ENCODE data around the gene DYNC1H1. TPM values are rescaled to one million over a fixed set of nuclear protein-coding genes. Genes with fewer than 3 reads are reported as not detected.
"Not testable (repeated sequence)": the region's sequence is repeated elsewhere in the genome, so short reads cannot be mapped to it uniquely, and the experiment has no call there.

The DYNC1H1 gene
- total RNA-seq, 1 experiment from 2014 or later: 155 TPM

GRCh38 chr14:101980251-101980650, 15.9 kb downstream of the DYNC1H1 start:
- DNase-seq (ENCODE audit: low read depth): no peak
- in situ Hi-C loops (cut with HindIII; ENCODE audit: low pct_unique_long_range_greater_than_20kb, low sequenced_read_pairs): no loop called here

- in situ Hi-C loops (cut with HindIII; ENCODE audit: low pct_unique_long_range_greater_than_20kb, low sequenced_read_pairs): no loop called here
- DNase-seq (ENCODE audit: low read depth): peak; percentile 59
Measured at GRCh38 chr14:101980700-101981099, 16.3 kb downstream of the DYNC1H1 start.

DNA sequence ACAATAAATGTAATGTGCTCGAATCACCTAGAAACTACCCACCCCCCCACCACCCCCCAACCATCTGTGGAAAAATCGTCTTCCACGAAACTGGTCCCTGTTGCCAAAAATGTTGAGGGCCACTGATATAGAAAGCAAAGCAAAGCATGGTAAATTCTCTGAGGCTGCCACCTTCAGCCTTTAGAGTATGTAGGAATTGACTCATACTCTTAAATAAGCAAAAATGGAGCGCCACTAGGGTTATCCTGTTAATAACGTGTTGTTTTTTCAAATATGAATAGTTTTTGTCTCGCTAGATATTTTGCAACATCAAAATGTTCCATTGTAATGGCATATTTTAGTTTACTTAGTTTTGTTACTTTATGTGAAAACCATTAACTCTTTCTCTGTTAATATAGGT, 18.2 kb downstream of the DYNC1H1 start:
- in situ Hi-C loops (cut with HindIII; ENCODE audit: low pct_unique_long_range_greater_than_20kb, low sequenced_read_pairs): no loop called here
- DNase-seq (ENCODE audit: low read depth): no peak

GRCh38 chr14:101984831-101985230, 20.5 kb downstream of the DYNC1H1 start:
- in situ Hi-C loops (cut with HindIII; ENCODE audit: low pct_unique_long_range_greater_than_20kb, low sequenced_read_pairs); DNase-seq (ENCODE audit: low read depth): not testable (repeated sequence)

- no peak for DNase-seq (ENCODE audit: low read depth)
- in situ Hi-C loops (cut with HindIII; ENCODE audit: low pct_unique_long_range_greater_than_20kb, low sequenced_read_pairs): no loop called here
Measured at GRCh38 chr14:101985957-101986356, 21.6 kb downstream of the DYNC1H1 start.

DNA sequence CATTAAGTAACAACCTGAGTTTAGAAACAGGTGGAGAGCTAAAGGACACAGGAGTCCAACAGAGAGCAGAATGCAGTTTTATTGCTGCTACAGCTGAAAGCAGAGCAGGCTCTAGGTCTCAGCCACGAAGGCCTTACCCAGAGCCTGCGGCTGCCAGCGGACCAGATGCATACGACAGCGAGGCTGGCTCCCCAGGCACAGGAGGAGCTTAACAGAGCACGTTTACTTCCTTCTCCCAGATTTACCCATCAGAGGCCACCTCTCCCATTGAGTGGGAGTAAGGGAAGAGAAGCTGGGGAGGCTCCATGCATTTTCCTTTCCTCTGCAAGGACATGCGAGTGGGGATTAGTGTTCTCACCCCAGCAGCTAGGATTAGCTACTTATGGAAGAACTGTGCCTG, 22.6 kb downstream of the DYNC1H1 start:
- no peak for DNase-seq (ENCODE audit: low read depth)
- in situ Hi-C loops (cut with HindIII; ENCODE audit: low pct_unique_long_range_greater_than_20kb, low sequenced_read_pairs): no loop called here

DNA sequence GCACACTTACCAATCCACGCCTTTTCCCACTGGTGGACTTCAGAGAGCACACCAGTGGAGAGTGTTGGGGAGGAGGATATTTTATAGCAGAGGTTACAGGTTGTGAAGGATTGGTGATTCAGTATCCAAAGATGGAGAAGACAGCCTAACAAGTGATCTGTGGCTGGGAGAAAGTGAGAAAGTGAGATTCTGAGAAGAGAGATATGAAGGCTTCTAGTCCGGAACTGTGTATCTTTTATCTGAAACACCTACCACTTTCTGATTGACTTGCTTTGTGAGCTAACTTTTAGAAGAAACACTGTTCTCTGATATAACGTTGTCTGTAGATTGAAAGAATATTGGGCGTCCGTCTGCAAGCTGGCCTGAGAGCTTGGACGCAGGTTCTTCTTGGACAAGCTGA, 24.0 kb downstream of the DYNC1H1 start:
- in situ Hi-C loops (cut with HindIII; ENCODE audit: low pct_unique_long_range_greater_than_20kb, low sequenced_read_pairs): no loop called here

GRCh38 chr14:101991352-101991751, 27.0 kb downstream of the DYNC1H1 start:
- DNase-seq (ENCODE audit: low read depth): no peak
- in situ Hi-C loops (cut with HindIII; ENCODE audit: low pct_unique_long_range_greater_than_20kb, low sequenced_read_pairs): no loop called here

More for the DNA sequence above, 24.0 kb downstream of the DYNC1H1 start:
- no peak for DNase-seq (ENCODE audit: low read depth)

GRCh38 chr14:101992708-101993107, 28.3 kb downstream of the DYNC1H1 start:
- in situ Hi-C loops (cut with HindIII; ENCODE audit: low pct_unique_long_range_greater_than_20kb, low sequenced_read_pairs): no loop called here
- DNase-seq (ENCODE audit: low read depth): no peak

DNA sequence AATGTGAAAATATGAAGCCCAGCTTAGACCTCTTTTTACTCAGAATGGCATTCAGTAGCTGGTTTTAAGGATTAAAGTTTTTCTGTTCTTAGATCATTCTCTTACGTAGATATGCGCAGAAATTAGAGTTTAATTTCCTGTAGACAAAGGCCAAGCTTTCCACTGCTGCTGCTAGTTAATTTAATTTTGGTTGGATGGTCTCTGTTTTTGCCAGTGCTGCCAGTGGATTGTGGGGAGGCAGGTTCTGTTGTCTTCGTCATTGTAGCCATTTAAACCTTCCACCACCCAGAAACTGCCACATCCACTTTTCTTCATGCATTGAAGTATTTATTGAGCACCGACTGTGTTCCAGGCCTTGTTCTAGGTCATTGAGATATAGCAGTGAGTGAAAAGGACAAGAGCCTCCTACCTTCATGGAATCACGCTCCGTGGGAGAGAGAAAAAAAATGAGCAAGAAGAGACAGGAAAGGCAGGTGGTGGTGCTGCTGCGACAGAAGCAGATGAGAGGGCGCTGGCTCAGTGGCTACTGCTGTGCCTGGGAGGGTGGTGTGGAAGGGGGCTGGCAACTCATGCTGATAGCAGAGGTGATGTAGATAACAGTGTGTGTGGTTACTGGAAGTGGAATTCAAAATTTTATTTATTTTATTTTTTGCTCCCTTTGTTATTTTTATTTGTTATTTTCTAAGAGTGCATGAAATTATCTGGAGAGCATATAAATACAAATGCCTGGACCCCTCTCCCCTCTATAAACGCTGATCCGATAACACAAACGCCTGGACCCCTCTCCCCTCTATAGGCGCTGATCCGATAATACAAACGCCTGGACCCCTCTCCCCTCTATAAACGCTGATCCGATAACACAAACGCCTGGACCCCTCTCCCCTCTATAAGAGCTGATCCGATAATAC, 33.3 kb downstream of the DYNC1H1 start:
- in situ Hi-C loops (cut with HindIII; ENCODE audit: low pct_unique_long_range_greater_than_20kb, low sequenced_read_pairs): no loop called here
- DNase-seq (ENCODE audit: low read depth): no peak

DNA sequence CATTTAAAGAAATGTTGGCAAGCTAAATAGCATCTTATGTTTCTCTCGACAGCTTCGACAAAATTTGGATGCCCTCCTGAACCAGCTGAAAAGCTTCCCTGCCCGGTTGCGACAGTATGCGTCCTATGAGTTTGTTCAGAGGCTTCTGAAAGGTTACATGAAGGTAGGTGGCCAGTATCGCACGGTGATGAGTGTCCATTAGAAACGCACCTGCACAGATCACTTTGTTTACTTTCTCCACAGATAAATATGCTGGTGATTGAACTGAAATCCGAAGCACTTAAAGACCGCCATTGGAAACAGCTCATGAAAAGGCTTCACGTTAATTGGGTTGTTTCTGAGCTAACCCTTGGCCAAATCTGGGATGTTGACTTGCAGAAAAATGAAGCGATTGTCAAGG, 36.5 kb downstream of the DYNC1H1 start:
- in situ Hi-C loops (cut with HindIII; ENCODE audit: low pct_unique_long_range_greater_than_20kb, low sequenced_read_pairs): no loop called here
- DNase-seq (ENCODE audit: low read depth): no peak

GRCh38 chr14:102005336-102005735, 41.0 kb downstream of the DYNC1H1 start:
- in situ Hi-C loops (cut with HindIII; ENCODE audit: low pct_unique_long_range_greater_than_20kb, low sequenced_read_pairs): no loop called here
- no peak for DNase-seq (ENCODE audit: low read depth)

GRCh38 chr14:102007916-102008418, 43.6 kb downstream of the DYNC1H1 start:
- in situ Hi-C loops (cut with HindIII; ENCODE audit: low pct_unique_long_range_greater_than_20kb, low sequenced_read_pairs): no loop called here
- DNase-seq (ENCODE audit: low read depth): no peak

DNA sequence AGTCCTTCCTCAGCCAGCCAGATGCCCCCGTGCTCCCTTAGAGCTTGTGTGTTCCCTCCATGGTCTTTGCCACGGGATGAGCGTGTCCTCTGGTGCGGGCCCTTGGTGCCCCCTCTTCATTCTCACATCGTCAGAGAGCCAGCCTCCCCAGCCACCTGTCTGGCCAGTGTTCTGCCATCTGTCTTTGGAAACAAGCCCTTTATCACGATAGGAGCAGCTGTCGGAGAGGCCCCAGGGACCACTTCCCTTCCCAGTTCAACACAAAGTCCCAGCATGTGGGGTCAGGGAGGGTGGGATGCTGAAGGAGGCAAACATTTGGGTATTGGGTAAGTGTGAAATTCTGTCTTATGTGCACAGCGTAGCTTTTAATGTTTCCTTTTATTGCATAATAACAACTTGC, 44.5 kb downstream of the DYNC1H1 start:
- in situ Hi-C loops (cut with HindIII; ENCODE audit: low pct_unique_long_range_greater_than_20kb, low sequenced_read_pairs): no loop called here
- DNase-seq (ENCODE audit: low read depth): no peak

GRCh38 chr14:102011631-102012030, 47.3 kb downstream of the DYNC1H1 start:
- in situ Hi-C loops (cut with HindIII; ENCODE audit: low pct_unique_long_range_greater_than_20kb, low sequenced_read_pairs): no loop called here
- DNase-seq (ENCODE audit: low read depth): no peak

- in situ Hi-C loops (cut with HindIII; ENCODE audit: low pct_unique_long_range_greater_than_20kb, low sequenced_read_pairs): no loop called here
- DNase-seq (ENCODE audit: low read depth): no peak
Measured at GRCh38 chr14:102012336-102012735, 48.0 kb downstream of the DYNC1H1 start.

DNA sequence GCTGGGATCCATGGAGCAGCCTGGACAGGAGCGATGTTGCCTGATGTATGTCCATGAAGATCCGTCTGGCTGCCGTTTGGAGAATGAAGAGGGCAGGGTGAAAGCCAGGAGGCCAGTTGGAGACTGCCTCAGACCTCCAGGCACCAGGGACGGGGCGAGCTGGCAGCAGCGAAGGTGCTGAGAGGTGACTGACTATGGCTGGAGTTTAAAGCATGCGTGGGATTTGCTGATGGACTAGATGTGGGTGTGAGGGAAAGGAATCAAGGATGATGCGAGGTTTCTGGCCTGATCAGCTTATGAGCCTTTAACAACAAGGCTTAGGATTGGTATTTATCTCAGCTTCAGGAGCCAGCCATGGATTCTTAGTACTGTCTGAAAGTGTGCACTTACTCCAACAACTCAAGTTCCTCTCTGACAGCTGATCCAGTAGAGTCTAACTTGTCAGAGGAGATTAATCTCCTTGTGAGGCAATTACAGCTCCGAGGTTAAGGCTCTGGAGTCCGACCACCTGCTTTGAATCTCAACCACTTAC, 49.4 kb downstream of the DYNC1H1 start:
- no peak for DNase-seq (ENCODE audit: low read depth)
- in situ Hi-C loops (cut with HindIII; ENCODE audit: low pct_unique_long_range_greater_than_20kb, low sequenced_read_pairs): no loop called here

DNA sequence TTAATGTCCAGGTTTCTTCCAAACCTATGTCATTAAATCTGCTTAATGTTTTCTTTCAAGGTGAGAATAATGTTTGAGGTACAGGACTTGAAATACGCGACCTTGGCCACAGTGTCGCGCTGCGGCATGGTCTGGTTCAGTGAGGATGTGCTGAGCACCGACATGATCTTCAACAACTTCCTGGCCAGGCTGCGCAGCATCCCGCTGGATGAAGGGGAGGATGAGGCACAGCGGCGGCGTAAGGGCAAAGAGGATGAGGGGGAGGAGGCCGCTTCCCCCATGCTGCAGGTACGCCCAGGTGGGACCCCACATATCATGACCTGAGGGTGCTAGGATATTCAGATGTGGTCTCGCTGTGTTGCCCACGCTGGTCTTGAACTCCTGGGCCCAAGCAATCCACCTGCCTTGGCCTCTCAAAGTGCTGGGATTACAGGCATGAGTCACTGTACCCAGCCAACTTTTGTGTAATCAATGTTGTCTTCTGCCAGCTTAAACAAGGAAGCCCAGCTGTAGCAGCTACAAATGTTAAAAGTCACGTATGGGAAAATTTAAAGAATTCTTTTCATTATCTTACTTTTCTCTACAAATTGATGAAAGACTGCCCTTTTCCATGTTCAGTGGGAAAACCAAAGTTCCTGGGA, 50.8 kb downstream of the DYNC1H1 start:
- in situ Hi-C loops (cut with HindIII; ENCODE audit: low pct_unique_long_range_greater_than_20kb, low sequenced_read_pairs): no loop called here
- no peak for DNase-seq (ENCODE audit: low read depth)

DNA sequence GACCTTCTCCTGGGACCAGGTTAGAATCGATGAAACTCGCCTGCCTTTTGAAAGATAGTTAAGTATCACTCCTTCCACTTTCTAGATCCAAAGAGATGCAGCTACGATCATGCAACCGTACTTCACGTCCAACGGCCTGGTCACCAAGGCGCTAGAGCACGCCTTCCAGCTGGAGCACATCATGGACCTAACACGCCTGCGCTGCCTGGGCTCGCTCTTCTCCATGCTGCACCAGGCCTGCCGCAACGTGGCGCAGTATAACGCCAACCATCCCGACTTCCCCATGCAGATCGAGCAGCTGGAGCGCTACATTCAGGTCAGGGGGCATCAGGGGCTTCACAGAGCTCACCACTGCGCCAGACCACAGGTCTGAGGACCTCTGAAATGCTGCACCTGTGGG, 51.4 kb downstream of the DYNC1H1 start:
- in situ Hi-C loops (cut with HindIII; ENCODE audit: low pct_unique_long_range_greater_than_20kb, low sequenced_read_pairs): no loop called here

More for the DNA sequence above, 51.4 kb downstream of the DYNC1H1 start:
- no peak for DNase-seq (ENCODE audit: low read depth)
